WI38 (cell line): Measurements from ENCODE around the gene FER.

Experiments
- H3K4me3 ChIP-seq: 2 replicates; pipeline ENCODE4 v1.5.1; 2011; ENCODE audit warnings: low read depth, mild to moderate bottlenecking, control low read depth, low read length
- CTCF ChIP-seq: IDR thresholded peaks from 2 replicates; pipeline ENCODE4 v1.5.1; 2012; ENCODE audit warnings: low read depth, mild to moderate bottlenecking, control low read depth, low read length

The FER gene

GRCh38 chr5:109156885-109157284 is 409.2 kb downstream of the FER start:
- TF ChIP-seq CTCF = no peak
- H3K4me3 ChIP-seq = no peak overlapping the region

GRCh38 chr5:109160468-109160867 is 412.8 kb downstream of the FER start:
- no peak for TF ChIP-seq CTCF
- H3K4me3 ChIP-seq = no peak overlapping the region

- no peak overlapping the region for H3K4me3 ChIP-seq
- no peak for TF ChIP-seq CTCF
Observed at GRCh38 chr5:109161914-109162683, 414.4 kb downstream of the FER start.

GRCh38 chr5:109163336-109163735 is 415.6 kb downstream of the FER start:
- no peak for TF ChIP-seq CTCF
- no peak overlapping the region for H3K4me3 ChIP-seq

GRCh38 chr5:109164001-109164400 is 416.3 kb downstream of the FER start:
- no peak overlapping the region for H3K4me3 ChIP-seq

GRCh38 chr5:109167586-109167985 is 419.9 kb downstream of the FER start:
- no peak overlapping the region for H3K4me3 ChIP-seq
- no peak for TF ChIP-seq CTCF

More at GRCh38 chr5:109164001-109164400, 416.3 kb downstream of the FER start:
- TF ChIP-seq CTCF = no peak

GRCh38 chr5:109168151-109168550 is 420.5 kb downstream of the FER start:
- no peak overlapping the region for H3K4me3 ChIP-seq
- TF ChIP-seq CTCF = no peak
